GF-D8 (cell line): ENCODE data around the gene PRR16.

ENCODE experiments used
- DNase-seq: peaks from one replicate; lab custom pipeline; 2025; lab: John Stamatoyannopoulos, UW

Gene PRR16

GRCh38 chr5:120463006-120463680, 957 bp upstream of the PRR16 start:
- DNase-seq, result no peak

GRCh38 chr5:120464627-120465435, 731 bp downstream of the PRR16 start:
- DNase-seq, result no peak

- no peak for DNase-seq
Measured at GRCh38 chr5:120465436-120465961, 1.4 kb downstream of the PRR16 start.

- no peak for DNase-seq
Measured at GRCh38 chr5:120466341-120467006, 2.4 kb downstream of the PRR16 start.

GRCh38 chr5:120471971-120472370, 7.9 kb downstream of the PRR16 start:
- DNase-seq, result no peak

GRCh38 chr5:120472911-120473310, 8.8 kb downstream of the PRR16 start:
- DNase-seq, result no peak

GRCh38 chr5:120473332-120473731, 9.2 kb downstream of the PRR16 start:
- DNase-seq, result no peak

GRCh38 chr5:120476063-120476462, 12.0 kb downstream of the PRR16 start:
- DNase-seq, result no peak

GRCh38 chr5:120479066-120479465, 15.0 kb downstream of the PRR16 start:
- no peak for DNase-seq

GRCh38 chr5:120499876-120500563, 35.9 kb downstream of the PRR16 start:
- DNase-seq, result no peak

GRCh38 chr5:120502531-120502930, 38.4 kb downstream of the PRR16 start:
- DNase-seq, result no peak

GRCh38 chr5:120503341-120503740, 39.2 kb downstream of the PRR16 start:
- DNase-seq, result no peak

- DNase-seq, result no peak
Measured at GRCh38 chr5:120504057-120504456, 40.0 kb downstream of the PRR16 start.

GRCh38 chr5:120507197-120507596, 43.1 kb downstream of the PRR16 start:
- DNase-seq, result no peak

GRCh38 chr5:120507800-120508463, 43.8 kb downstream of the PRR16 start:
- DNase-seq, result no peak

GRCh38 chr5:120509053-120509452, 45.0 kb downstream of the PRR16 start:
- DNase-seq, result no peak

- no peak for DNase-seq
Measured at GRCh38 chr5:120510098-120510637, 46.1 kb downstream of the PRR16 start.

- DNase-seq, result no peak
Measured at GRCh38 chr5:120510994-120511686, 47.0 kb downstream of the PRR16 start.

GRCh38 chr5:120512068-120512467, 48.0 kb downstream of the PRR16 start:
- no peak for DNase-seq

- DNase-seq, result no peak
Measured at GRCh38 chr5:120512791-120513650, 48.9 kb downstream of the PRR16 start.
